COR-L47 (cell line): ENCODE results near the gene RNASEH1.

Source experiments
- DNase-seq: peaks from one replicate; lab custom pipeline; 2025; lab: John Stamatoyannopoulos, UW

The RNASEH1 gene

DNA sequence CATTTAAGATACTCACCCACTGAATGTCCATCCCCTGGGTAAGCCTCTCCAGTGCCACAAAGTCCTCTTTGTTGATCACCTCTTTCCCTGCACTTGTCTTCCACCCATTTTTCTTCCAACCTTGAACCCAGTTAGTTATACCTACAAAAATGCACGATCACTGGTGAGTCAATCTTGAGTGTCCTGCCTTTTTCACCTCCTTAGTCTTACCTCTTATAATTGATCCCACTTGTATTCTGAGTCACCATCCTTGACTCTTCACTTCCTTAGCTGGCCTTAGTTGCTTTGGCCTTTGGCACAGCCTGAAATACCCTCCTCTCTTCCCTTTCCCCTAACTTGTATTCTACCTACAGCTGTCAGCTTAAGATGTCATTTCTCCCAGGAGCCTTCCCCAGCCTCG is 10.2 kb downstream of the RNASEH1 start:
- no peak for DNase-seq

DNA sequence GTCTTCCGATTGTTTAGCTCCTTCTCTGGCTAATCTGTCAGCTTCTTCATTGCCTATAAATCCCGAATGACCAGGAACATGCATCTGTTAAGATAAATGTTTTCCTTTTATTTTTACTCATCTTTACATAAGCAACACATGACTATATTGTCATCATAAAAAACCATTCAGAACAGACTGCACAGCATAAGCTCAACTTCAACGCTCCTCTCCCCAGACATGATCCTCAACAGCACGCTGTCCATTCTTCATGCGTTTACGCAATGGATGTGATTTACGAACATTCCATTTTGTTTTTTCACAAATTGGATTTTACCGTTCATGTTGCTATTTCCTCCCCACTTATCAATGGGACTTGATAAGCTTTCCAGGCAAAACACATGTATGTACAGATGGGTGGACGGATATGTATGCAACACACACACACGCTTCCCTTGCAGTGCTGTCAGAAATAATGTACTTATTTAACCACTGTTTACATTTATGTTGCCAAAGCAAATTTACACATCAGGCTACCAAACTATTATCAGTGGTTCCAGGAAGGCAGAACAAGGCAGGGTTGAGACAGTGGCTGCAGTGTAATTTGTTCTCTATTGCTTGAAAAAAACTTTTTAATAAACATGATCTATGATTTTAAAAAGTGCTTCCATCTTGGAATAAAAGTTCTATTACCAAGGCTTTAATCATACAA is 12.2 kb downstream of the RNASEH1 start:
- no peak for DNase-seq

DNA sequence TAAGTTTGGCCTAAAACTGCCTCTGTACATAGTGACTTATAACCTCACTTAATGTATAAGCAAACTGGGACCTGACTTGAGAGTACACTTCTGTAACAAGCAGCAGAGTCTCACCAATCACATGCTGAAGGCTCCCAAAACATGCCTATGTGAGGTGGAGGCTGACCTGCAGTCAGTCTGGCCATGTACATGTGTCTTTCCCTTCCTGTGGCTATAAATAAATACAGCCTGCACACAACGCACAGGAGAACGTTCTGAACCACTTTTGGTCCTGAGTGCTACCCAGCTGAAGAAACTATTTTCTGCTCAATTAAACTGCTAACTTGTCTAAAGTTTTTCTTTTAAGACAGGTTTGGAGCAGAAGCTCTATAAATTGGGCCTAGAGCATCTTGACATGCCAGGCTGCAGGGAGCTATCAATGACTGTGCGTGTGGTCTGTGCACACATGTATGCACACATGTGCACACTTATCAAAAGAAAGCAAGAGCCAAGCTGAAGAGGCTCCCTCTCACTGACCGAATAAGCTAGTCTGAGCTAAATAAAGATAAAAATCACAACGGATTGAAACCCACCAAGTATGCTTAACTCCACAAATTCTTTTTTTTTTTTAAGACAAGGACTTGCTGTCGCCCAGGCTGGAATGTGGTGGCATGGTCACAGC is 15.0 kb downstream of the RNASEH1 start:
- DNase-seq = no peak

DNA sequence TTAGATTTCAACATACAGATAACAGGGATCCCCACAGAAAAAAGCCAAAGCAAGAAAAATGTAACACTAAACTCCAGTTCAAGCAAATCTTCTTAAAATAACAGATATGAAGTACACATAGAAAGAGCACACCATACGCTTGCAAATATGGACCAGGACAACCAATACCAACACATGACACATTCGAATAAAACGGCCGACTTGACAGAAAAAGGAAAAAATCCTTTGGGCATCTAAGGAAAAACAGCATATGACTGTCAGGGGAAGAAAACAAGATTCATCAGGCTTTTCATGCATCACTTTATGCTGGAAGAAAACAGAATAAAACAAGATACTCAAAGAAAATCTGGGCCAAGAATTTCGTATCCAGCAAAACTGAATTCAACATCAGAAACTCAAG is 16.0 kb downstream of the RNASEH1 start:
- DNase-seq = no peak

DNA sequence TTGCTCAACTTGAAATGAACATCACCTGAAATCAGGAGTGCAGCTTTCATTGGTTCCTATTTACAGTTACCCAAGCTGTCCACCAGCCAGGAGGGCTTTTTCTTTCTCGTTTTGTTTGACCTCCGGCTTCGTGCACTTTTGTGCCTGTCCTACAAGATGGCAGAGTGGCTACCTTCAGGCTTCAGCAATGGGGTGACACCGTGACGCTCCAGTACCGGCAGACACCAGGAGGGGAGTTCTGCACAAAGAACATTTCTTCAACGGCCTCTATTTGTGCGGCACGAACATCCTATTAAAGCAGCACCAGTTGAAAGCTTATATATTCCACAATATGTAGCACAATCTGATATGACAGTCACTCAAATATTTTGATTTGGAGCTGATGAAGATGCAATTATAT is 18.3 kb downstream of the RNASEH1 start:
- no peak for DNase-seq

DNA sequence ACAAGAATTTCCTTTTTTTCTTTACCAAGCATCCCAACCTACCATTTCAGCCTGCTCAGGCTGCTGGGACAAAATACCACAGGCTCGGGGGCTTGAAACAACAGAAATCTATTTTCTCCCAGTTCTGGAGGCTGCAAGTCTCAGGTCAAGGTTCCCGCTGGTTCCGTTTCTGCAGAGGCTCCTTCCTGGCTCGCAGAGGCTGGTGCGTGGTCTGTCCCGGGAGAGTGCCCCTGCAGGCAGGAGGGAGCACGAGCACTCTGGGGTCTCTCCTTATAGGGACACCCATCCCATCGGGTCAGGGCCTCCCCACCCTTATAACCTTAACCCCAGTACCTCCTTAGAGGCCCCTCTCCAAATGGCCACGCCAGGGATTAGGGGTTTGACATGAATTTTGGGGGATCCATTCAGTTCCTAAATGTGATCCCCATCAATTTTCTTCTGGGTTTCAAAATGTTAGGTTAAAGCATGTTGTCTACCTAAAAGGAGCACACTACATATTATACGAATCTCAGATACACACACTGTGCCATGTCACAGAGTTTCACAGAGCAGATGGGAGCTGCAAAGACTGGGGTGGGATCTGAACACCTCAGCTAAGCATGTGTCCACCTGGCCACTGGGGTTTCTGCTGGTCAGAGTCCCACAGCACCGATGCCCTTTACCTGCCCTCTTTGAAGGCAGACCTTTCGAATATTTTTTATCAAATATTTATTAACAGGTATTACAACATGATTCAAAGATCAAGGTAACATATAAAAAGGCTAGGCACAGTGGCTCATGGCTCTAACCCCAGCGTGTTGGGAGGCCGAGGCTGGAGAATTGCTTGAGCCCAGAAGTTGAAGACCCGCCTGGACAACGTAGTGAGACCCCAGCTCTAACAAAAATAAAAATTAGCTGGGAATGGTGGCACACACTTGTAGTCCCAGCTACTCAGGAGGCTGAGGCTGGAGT is 21.2 kb downstream of the RNASEH1 start:
- no peak for DNase-seq

DNA sequence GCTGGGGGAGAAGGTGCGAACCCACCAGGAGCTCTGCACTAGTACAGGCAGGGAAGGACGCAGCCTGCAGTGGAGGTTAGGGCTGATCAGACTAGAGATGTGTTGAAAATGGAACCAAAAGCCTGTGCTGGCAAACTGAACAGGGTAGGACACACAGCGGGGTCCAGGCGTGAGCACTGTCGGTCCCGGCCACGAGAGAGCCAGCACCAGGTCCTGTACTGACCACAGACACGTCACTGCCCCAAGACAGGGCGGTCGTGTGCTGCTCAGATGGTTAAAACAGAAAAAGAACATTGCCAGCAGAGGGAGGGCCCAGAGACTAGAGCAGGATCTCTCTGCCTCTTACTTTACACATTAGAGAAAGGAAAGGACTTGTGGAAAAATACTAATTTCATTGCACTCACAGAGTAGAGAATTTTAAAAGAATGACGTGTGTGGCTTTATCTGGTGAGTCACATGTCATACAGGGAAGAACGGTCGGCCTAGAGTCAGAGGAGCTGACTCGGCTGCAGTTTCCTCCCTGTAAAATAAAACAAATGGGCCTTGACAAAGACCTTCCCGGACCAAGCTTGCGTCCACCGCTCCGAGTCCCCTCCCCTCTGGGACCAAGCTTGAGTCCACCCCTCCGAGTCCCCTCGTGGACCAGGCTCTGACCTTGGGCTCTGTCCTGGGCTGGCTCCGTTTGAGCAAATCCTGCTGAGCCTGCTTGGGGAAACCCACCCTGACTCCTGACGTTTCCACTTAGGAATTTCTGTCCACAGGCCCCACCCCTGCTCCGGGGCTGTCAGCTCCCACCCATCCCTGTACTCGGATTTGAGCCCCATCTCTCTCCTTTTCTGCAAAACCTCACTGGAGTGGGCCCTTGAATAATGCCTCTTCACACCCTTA is 22.1 kb downstream of the RNASEH1 start:
- no peak for DNase-seq

DNA sequence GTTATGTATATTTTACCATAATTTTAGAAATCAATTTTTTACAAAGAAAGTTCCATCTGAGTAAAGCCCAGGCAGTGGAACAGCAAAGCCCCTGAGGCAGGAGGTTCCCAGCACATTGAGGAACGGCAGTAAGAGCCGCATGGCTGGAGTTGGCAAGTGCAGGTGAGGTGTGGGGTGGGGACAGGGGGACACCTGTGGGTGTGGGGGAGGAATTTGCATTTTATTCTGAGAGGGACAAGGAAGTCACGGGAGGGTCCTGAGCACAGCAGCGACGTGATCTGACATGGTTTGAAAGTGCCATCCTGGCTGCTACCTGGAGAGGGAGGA is 22.7 kb downstream of the RNASEH1 start:
- DNase-seq = no peak

DNA sequence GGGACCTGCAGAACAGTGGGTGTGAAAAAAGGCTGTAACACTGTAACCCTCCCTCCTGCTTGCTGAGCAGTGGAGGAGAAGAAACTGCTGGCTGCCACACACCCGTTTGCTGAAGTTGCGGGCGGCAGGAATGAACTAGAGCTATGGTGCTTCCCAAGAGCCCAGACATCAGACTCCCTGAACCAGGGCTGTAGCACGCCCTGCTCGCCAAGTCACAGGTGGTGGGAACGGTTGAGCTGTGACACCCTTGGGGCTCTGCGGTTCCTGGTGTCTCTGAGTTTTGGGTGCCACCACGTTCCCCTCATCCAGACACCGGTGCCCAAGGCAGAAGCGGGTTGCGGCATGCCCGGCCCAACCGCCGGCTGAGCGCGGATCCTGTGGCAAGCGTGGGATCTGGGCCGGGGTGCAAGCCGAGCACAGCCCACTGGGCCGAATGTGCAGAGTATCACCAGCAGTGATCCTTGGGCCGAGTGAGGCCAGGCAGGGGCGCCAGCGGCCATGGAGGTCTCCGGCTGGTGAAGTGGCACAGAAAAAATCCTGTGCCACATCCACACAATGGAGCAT is 23.8 kb downstream of the RNASEH1 start:
- no peak for DNase-seq

DNA sequence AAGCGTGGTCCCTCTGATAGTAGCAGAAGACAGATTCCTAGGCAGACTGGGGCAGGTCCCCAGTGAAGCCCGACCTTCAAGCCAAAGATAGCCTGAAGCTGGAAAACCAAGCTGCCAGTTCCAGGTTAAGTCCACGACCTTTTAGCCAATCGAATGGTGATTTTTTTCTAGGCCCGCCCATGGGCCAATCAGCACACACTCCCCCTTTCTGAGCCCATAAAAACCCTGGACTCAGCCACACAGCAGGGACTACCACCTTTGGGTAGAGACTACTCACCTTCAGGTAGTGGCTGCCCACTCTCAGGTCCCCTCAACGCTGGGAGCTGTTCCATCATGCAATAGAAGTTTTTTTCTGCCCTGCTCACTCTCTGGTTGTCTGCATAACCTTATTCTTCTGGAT is 24.3 kb downstream of the RNASEH1 start:
- DNase-seq = no peak

DNA sequence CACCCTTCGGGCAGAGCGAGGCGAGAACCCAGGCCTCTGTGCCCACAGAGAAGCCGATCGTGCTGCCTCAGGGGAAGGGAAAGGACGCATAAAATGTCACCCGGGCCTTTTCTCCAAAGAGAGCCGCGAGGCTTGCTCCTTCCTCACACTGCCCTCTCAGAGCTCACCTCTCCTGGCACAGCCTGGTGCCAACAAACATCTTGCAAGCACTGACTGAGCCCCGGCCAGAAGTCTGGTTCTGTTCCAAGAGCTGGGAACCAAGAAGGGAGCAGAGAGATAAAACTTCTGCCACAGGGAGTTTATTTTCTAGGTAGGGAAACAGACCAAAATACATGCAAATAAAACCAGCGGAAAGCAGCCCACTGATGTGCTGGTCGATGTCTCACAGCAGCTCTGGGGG is 25.2 kb downstream of the RNASEH1 start:
- no peak for DNase-seq

DNA sequence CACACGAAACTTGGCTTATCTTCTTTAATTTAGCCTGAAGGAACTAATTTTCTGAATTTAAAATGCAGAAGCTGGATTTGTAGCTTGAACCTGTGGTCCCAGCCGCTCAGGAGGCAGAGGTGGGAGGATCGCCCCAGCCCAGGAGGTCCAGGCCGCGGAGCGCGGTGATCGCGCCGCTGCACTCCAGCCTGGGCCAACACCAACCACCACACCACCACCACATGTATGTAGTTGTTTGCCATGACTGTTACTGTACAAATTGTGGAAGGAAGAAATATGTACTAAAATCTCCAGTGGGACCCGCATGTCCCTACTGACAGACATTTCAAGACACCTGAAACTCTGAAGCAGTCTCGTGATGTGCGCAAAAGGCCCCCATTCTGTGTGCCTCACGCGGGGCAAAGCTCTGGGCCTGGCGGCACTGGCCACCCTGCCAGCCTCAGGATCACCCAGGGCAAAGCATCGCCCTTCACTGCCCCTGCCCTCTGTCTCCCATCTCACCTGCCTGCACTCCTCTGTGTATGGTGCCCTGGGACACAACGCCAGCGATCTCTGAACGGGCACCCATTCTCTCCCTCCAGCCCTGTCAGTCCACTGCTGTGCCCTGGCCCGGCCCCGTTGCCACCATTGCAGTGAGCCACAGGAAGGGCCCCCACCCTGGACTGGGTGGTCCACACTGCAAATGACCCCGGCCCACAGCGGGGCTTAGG is 28.7 kb downstream of the RNASEH1 start:
- no peak for DNase-seq

DNA sequence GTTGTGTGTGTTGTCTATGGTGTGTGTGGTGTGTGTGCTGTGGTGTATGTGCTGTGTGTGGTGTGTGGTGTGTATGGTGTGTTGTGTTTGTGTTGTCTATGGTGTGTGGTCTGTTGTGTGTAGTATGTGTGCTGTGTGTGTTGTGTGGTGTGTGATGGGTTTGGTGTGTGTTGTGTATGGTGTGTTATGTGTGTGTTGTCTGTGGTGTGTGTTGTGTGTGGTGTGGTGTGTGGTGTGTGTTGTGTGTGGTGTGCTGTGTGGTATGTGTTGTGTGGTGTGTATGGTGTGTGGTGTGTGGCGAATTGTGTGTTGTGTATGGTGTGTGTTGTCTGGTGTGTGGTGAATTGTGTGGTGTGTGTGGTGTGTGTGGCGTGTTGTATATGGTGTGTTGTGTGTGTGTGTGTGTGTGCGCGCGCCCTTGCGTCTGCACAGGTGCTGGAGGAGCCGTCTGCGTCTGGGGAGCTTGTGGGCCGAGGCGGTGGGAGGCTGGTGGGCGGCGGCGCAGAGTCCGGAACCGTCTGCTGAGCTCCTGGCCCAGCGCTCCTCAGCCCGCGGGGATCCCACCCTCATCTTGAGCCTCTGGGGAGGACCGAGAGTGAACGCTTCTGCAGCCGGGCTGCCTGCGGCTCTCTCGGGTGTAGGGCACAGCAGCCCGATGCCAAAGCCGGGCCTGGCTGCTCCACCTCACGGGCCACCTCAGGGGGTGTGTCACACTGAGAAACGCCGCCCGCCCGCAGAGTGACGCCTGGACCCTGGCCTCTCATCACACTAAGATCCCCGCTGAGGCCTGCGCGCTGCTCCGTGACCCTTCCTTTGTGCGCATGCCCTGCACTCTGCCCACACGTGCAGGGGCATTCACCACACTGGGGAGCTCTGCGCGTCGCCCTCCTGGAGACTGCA is 30.0 kb downstream of the RNASEH1 start:
- no peak for DNase-seq

DNA sequence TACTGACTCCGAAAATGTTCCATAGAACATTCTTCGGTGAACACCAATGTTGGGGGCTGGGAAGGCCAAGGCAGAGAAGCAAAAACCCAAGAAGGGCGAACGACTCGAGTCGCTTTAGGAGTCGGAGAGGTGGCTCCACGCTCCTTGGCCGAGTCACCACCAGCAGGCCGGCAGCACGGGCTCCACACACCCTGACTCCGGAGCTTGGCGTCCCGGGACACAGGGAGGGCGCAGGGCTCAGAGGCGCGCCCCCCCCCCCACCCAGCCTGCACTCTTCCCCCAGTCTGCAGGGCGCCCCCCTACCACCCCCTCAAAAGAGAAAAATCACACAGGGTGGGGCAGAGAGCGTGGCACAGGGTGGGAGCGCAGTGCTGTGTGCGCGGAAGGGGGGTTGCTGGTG is 31.3 kb downstream of the RNASEH1 start:
- DNase-seq = no peak

DNA sequence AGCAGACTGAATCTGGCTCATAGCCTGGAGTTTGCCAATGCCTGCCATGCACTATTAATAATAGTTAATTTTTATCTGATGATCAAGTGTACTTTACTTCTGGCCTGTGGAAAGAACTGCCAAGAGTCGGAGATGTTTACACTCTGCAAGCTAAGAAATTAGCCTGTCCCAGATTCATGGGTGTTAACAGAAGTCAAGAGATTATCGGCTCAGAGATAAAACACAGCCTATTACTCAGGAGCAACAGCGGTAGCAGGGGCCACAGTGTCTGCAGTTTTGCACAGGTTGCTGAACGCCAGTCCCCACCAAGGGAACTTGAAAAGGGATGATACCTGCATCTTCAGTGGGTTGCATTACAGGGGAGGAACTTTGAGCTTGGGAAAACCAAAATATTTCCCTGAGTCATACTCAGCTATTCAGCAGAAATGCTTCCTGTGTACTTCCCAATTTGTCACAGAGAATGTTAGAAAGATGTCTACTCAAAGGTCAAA is 34.5 kb downstream of the RNASEH1 start:
- DNase-seq = no peak

DNA sequence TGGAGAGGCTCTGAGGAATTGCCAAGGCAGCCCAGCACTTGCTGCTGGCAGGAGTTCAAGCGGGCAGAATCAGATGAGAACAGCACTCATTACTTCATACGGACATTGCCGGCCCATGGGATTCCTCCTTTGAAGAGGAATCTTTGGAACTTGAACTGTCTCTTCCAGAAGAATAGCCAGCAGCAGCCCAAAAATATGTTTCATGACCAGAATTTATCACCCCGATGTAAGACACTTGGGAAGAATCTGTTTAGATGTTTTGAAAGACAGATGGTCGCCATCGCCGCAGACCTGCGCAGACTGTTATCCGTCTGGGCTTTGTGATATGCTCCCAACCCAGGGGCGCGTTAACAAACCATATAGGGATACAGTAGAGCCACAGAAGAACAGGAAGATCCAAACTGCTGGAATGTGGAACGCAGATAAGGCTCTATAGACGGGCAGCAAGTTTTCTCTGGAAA is 35.1 kb downstream of the RNASEH1 start:
- DNase-seq = no peak

DNA sequence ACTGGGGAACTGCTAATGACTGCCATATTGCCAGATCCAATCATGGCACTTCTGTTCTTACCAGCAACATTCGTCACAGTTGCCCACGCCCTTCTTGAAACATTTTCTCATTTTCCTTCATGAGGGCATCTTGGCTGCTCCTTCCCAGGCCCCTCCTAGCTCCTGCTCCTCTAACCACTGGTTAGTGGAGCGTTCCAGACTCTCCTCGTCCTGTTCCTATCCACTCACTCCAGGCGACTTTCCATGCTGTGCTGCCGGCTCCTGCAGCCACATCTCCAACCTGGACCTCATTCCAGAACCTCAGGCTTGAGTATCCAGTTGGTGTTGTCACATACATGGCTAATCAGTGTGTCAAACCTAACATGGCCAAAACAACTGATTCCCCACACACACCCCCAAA is 37.5 kb downstream of the RNASEH1 start:
- DNase-seq = no peak

DNA sequence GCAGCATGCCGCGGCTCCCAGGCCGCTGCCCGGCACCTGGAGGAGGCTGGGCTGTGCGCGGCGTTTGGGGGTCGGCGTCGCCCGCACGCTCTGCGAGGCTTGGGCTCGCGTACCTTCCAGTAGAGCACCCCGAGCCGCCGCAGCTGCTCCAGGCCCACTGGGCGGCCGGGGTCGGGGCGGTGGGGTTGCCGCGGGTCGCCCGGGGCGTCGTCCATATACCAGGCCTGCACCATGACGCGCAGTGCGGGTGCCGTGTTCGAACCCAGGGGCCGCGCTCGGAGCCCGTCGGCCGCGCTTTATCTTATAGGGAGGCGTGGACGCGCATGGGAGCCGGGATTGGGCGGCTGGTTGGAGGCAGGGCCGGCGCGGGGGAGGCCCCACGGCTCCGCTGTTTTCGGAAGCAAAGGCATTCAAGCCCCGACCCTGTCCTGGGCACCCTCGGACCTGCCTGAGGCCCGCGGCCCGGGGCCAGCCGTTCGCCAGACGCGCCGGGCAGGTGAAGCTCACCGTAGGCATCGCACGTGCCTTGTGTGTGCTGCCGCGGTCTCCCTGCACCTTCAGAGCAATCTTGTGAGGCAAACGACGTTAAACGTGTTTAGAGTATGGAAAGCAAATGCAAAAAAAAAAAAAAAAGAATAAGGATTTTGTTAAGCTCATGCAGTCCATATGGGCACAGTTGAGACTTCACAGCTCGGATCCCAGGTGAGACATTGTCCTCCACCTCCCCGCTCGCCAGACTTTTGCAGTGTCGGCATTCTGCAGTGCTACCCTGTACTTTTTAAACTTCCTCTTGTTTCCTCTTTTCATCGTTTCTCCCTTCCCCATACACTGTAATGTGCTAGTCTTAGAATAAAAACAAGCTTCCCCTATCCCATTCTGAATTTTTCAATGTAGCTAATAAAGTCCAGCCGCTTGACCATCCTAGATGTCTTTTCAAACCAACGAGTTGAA is 38.6 kb downstream of the RNASEH1 start, which contains the start of gene ADI1:
Gene ADI1 (minus strand): TSS at position 277 of the 951 bp plus-strand sequence. CDS start 44 bp downstream, at position 233.
- DNase-seq = peak; percentile 68
